Smooth muscle cell (in vitro differentiated cells): ENCODE measurements around the gene KIF5C. TPM values are rescaled to one million over a fixed set of nuclear protein-coding genes. Genes with fewer than 3 reads are reported as not detected.

Experiments
- DNase-seq: peaks from one replicate; lab custom pipeline; 2025; ENCODE audit not compliant: unreplicated experiment; lab: John Stamatoyannopoulos, UW
- H2AFZ ChIP-seq: fragments of 200-600 bp; sonication (generic); 2 replicates; pipeline ENCODE4 v1.6.0; 2016; ENCODE audit warnings: antibody characterized with exemption, low read depth, mild to moderate bottlenecking
- H3F3A ChIP-seq: fragments of 200-600 bp; sonication (generic); 2 replicates; pipeline ENCODE4 v1.6.0; 2017; ENCODE audit warnings: antibody characterized with exemption, low read depth
- H3K27ac ChIP-seq: fragments of 200-600 bp; sonication (generic); 2 replicates; pipeline ENCODE4 v1.5.1; 2016; ENCODE audit warnings: low read depth, mild to moderate bottlenecking
- H3K27me3 ChIP-seq: fragments of 200-600 bp; sonication (generic); 2 replicates; pipeline ENCODE4 v1.6.1; 2016; ENCODE audit warnings: low read depth, mild to moderate bottlenecking
- H3K36me3 ChIP-seq: fragments of 200-600 bp; sonication (generic); 2 replicates; pipeline ENCODE4 v1.5.1; 2016; ENCODE audit warnings: low read depth
- H3K4me1 ChIP-seq: fragments of 200-600 bp; sonication (generic); 2 replicates; pipeline ENCODE4 v1.5.1; 2016; ENCODE audit warnings: low read depth
- H3K4me2 ChIP-seq: fragments of 200-600 bp; sonication (generic); 2 replicates; pipeline ENCODE4 v1.6.0; 2016; ENCODE audit warnings: mild to moderate bottlenecking
- H3K4me3 ChIP-seq: fragments of 200-600 bp; sonication (generic); 2 replicates; pipeline ENCODE4 v1.5.1; 2016; ENCODE audit warnings: mild to moderate bottlenecking
- H3K79me2 ChIP-seq: fragments of 200-600 bp; sonication (generic); 2 replicates; pipeline ENCODE4 v1.6.0; 2016; ENCODE audit warnings: low read depth, mild to moderate bottlenecking
- H3K9ac ChIP-seq: fragments of 200-600 bp; sonication (generic); 2 replicates; pipeline ENCODE4 v1.6.0; 2016; ENCODE audit warnings: low read depth
- H3K9me3 ChIP-seq: fragments of 200-600 bp; sonication (generic); replicated peaks from 2 replicates; pipeline ENCODE4 v1.5.1; 2016; ENCODE audit warnings: low read depth
- H4K20me1 ChIP-seq: fragments of 200-600 bp; sonication (generic); 2 replicates; pipeline ENCODE4 v1.6.0; 2016; ENCODE audit warnings: low read depth
- WGBS: methylation state at CpG from one replicate; pipeline ENCODE4 v1.1.7; 2016; ENCODE audit warnings: low lambda C conversion rate; 5-methylcytosine and 5-hydroxymethylcytosine counted together
- polyA plus RNA-seq: library from polyadenylated mRNA; unstranded; fragments of >200 nt; fragmentation: Nextera tagmentation; extraction: Ambion mirVana; gene quantifications from 2 replicates; pipeline ENCODE4 v1.2.1, GENCODE V29; 2016
- total RNA-seq: library from RNA; depleted of rRNA; stranded (reverse); fragments of >200 nt; gene quantifications from 2 replicates; pipeline ENCODE4 v1.2.3, GENCODE V29; 2014
- TF ChIP-seq, protein P1 (sequence below): fragments of 200-600 bp; sonication (generic); IDR thresholded peaks from 2 replicates; pipeline ENCODE4 v1.5.1; 2017; ENCODE audit warnings: borderline replicate concordance, mild to moderate bottlenecking, antibody characterized with exemption; ENCODE audit not compliant: insufficient read depth, poor library complexity, severe bottlenecking

Gene KIF5C
- total and polyA plus RNA-seq, 2 experiments from 2014 or later: 0.09 to 1.4 TPM

DNA sequence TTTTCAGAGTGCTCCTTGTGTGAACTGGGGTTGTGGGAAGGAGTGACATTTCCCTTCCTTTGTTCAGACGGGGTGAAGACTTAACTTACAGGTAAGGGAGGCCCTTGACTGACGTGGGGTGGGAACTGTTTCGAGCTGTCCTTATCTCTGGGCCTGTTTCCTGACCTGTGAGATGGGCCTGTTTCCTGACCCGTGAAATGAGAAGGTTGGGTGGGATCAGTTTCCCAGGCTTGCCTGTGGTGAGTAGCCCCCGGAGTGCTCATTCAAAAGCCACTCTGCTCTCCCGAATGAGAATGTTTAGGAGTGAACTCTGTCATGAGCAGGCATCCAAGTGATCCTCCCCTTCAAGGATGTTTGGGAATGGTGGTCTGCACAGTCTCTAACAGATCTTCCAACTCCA, 159.4 kb downstream of the KIF5C start:
- Histone ChIP-seq H4K20me1 (no peaks in the 10 kb centered on the region), H3K4me3 (no peak overlapping the region), H3K79me2 (no peaks in the 10 kb centered on the region), H3K27me3 (peaks cover 47% of the 10 kb centered on the region), H3K27ac (no peak overlapping the region), H3K36me3 (no peaks in the 10 kb centered on the region), H3K9ac (no peak overlapping the region), H3F3A (no peaks in the 10 kb centered on the region), H3K9me3 (no peaks in the 10 kb centered on the region), H3K4me2 (no peak overlapping the region), H3K4me1 (no peaks in the 10 kb centered on the region), H2AFZ (no peak overlapping the region)
- no peak for DNase-seq
- TF ChIP-seq, protein P1, sequence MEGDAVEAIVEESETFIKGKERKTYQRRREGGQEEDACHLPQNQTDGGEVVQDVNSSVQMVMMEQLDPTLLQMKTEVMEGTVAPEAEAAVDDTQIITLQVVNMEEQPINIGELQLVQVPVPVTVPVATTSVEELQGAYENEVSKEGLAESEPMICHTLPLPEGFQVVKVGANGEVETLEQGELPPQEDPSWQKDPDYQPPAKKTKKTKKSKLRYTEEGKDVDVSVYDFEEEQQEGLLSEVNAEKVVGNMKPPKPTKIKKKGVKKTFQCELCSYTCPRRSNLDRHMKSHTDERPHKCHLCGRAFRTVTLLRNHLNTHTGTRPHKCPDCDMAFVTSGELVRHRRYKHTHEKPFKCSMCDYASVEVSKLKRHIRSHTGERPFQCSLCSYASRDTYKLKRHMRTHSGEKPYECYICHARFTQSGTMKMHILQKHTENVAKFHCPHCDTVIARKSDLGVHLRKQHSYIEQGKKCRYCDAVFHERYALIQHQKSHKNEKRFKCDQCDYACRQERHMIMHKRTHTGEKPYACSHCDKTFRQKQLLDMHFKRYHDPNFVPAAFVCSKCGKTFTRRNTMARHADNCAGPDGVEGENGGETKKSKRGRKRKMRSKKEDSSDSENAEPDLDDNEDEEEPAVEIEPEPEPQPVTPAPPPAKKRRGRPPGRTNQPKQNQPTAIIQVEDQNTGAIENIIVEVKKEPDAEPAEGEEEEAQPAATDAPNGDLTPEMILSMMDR: no peak
- 66% methylated on average over 6 of the region's 6 CpGs for WGBS

DNA sequence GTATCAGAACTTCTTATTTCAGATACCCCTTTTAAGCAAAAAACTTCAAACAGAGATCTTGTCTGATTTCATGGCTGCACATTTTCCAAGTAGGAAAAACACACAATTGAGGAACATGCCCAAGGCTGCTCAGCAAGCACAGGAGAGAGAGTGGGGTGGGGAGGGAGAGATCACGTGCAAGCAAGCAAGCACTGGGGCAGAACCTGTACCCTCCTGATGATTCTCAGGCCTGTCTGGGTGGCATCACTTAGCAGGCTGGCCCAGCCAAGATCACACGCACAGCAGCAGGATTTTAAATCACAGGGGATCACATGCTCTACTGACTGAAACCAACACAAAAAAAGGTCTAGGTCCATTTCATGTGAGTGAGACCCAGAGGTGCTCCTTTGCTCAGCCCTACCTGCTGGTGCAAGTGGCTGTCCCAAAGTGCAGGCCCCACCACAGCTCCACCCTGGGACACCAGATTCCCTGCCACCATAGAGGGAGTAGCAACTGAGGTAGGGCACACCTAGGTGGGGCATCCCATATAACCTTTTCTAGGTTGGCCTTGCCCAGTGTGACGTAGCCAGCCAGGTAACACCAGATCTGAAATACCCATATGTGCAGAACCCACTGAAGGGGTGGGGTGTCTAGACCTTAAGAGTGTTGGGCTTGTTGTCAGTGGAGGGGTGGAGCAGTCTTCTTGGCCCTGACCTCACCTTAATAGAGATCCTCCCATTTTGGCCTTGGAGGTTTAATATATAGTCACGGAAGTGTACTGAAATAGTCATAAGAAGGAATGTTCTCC, 161.7 kb downstream of the KIF5C start:
- Histone ChIP-seq H3K4me1 (no peaks in the 10 kb centered on the region), H3K9ac (no peak overlapping the region), H2AFZ (no peak overlapping the region), H3K36me3 (no peaks in the 10 kb centered on the region), H3K79me2 (no peaks in the 10 kb centered on the region), H4K20me1 (no peaks in the 10 kb centered on the region), H3K4me2 (no peak overlapping the region), H3K4me3 (no peak overlapping the region), H3K9me3 (no peaks in the 10 kb centered on the region), H3K27me3 (peaks cover 61% of the 10 kb centered on the region), H3K27ac (no peak overlapping the region), H3F3A (no peaks in the 10 kb centered on the region)
- 88% methylated on average over 4 of the region's 4 CpGs for WGBS
- TF ChIP-seq, protein P1: no peak
- no peak for DNase-seq

DNA sequence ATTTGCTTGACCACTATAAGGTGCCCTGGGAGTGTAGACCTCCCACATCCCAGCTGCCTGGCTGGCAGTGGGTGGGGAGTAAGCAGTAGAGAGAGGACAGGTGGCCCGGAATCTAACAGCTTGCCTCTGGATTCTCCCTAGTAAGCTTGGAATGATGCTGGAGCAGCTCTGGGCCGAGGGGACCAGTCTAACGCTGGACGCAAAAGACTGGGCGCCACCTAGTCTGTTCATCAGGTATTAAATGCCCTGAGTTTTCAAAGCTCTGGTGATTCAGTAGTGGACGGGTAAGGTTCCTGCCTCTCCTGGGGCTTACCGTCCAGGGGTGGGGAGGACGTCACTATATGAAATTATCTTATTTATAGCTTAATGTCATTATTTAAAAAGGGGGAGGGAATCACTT, 162.8 kb downstream of the KIF5C start:
- H3K4me1 ChIP-seq: no peaks in the 10 kb centered on the region
- no peak overlapping the region for H3K27ac ChIP-seq
- H3K79me2 ChIP-seq: no peaks in the 10 kb centered on the region
- H3K27me3 ChIP-seq: peaks cover 61% of the 10 kb centered on the region
- no peak overlapping the region for H2AFZ ChIP-seq
- H3K36me3 ChIP-seq: no peaks in the 10 kb centered on the region
- TF ChIP-seq, protein P1: no peak
- H3K9ac ChIP-seq: no peak overlapping the region
- H4K20me1 ChIP-seq: no peaks in the 10 kb centered on the region
- WGBS: 30% methylated on average over 8 of the region's 8 CpGs
- H3F3A ChIP-seq: no peaks in the 10 kb centered on the region
- DNase-seq: no peak
- no peaks in the 10 kb centered on the region for H3K9me3 ChIP-seq
- peak overlapping the region; percentile 88 for H3K4me2 ChIP-seq
- peak overlapping the region; percentile 55 for H3K4me3 ChIP-seq
